ENCODE measurements around the gene NFATC2. TPM values are rescaled to one million over a fixed set of nuclear protein-coding genes. Genes with fewer than 3 reads are reported as not detected.

NFATC2 gene
- total and polyA plus RNA-seq, 2 of the 4 experiments (the other 2 are of a cell fraction), result 0.18 to 0.38 TPM

DNA sequence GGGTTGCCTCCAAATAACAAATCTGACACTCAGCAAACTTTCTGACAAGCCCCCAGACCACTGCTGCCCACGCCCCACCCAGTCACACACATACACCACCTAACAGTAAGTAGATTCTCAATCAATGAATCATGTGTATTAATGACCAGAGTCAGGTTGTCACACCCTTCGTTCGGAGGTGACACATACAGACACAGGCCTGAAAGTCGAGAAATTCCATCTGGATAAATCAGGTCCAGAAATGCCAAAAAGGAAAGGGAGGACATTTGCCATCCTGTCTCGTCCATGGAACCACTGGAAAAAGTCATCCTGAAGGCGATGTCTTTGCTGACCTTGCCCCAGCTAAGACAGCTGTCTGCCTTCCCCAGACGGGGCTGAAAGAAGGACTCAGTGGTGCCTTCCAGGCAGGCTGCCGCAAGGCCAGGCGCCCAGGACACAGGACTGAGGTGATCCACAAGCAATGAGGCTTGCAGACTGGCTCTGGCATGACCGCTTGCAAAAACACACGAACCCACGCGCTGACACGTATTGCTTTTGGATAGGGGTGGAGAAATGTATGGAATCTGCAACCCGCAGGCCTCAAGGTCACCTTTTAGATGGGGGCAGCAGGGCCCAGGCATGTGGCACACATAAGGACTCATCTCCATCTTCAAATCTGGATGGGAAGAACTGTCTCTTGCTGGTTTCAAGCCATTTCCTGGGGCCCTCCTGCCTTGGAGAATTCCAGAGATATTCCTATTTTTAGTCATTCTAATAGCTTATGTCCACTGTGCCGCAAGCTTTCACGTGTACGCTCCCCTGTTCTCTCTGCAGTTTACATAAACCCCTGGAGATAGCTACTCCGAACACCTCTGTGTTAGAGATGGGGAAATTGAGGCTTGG is 9.0 kb downstream of the NFATC2 start:
- Histone ChIP-seq H3K36me3 (ENCODE audit: control insufficient read depth, insufficient read depth, low read length) (no peaks in the 10 kb centered on the region), H3K23ac (ENCODE audit: low read depth, low read length) (peak overlapping the region; percentile 80), H3K9ac (ENCODE audit: low read depth, low read length) (no peak overlapping the region), H3K27me3 (ENCODE audit: control insufficient read depth, insufficient read depth, low read length) (no peaks in the 10 kb centered on the region), H4K20me1 (ENCODE audit: insufficient read depth, low read length) (peaks cover 3% of the 10 kb centered on the region; the same call in 1 of the 2 replicates), H3K4me2 (ENCODE audit: low read depth, low read length) (peak overlapping the region; percentile 68; the same call in 1 of the 2 replicates), H4K91ac (ENCODE audit: insufficient read depth, low read depth, low read length) (peak overlapping the region; percentile 88), H2AK9ac (replicated peaks; ENCODE audit: low read depth, low read length, poor library complexity) (peak overlapping the region; percentile 85), H2AK5ac (ENCODE audit: low read depth, low read length) (peak overlapping the region; percentile 96), H4K5ac (ENCODE audit: low read depth, low read length) (peak overlapping the region; percentile 36), H4K8ac (ENCODE audit: low read depth in 2 of 2, low read length in 2 of 2) (peak overlapping the region; percentile 43 to 82), H3K9me3 (ENCODE audit: control insufficient read depth, insufficient read depth, low read length) (peaks cover 5% of the 10 kb centered on the region; the same call in 1 of the 2 replicates), H3K9me1 (ENCODE audit: insufficient read depth, low read length) (peaks cover 19% of the 10 kb centered on the region), H2BK120ac (ENCODE audit: low read depth, low read length) (peak overlapping the region; percentile 96), H3K56ac (ENCODE audit: extremely low read depth, insufficient read depth, low read length) (peak overlapping the region; percentile 42; the same call in 1 of the 2 replicates), H3K4me1 (ENCODE audit: control insufficient read depth, insufficient read depth, low read length) (peaks cover 20% of the 10 kb centered on the region), H2BK20ac (ENCODE audit: low read depth, low read length) (peak overlapping the region; percentile 94), H2BK5ac (ENCODE audit: low read depth, low read length, poor library complexity, severe bottlenecking) (peak overlapping the region; percentile 94), H3K79me1 (ENCODE audit: low read depth in 1 of 2, low read length in 2 of 2) (peaks cover 0 to 16% of the 10 kb centered on the region in 2 experiments; a peak in 2 of 4 replicates), H2BK15ac (ENCODE audit: low read depth, low read length) (peak overlapping the region; percentile 35; the same call in 2 of the 3 replicates), H3K4me3 (ENCODE audit: insufficient read depth, low read depth, low read length) (no peak overlapping the region), H3K27ac (ENCODE audit: insufficient read depth, low read length) (peak overlapping the region; percentile 24), H2AFZ (replicated peaks; ENCODE audit: low read length, poor library complexity) (peak overlapping the region; percentile 76), H3K4ac (ENCODE audit: low read depth, low read length) (peak overlapping the region; percentile 96), H3K18ac (ENCODE audit: low read depth, low read length) (peak overlapping the region; percentile 64), H3K14ac (replicated peaks; ENCODE audit: low read depth, low read length) (peak overlapping the region; percentile 88)
- intact Hi-C loops (cut with micrococcal nuclease) (loop anchor here (1.0 kb wide), 1 partner anchor 29 kb away; no protein-coding TSS in a partner anchor), in situ Hi-C loops (cut with MboI; ENCODE audit: low sequenced_read_pairs) (no loop called here), dilution Hi-C loops (cut with HindIII; ENCODE audit: low sequenced_read_pairs, unreplicated experiment) (no loop called here)
- no TSS peak for BruUV-seq (replicated peaks)
- CTCF ChIA-PET, result no interaction called here
- ATAC-seq (ENCODE audit: low read depth) (peak; percentile 67), DNase-seq (peak; percentile 69)
- WGBS, 2 experiments (ENCODE audit: extremely low coverage in 2 of 2, insufficient read length in 1 of 2), result 34% methylated on average over 8 of the region's 19 CpGs; no CpG with 5 or more reads in 1 of the 2 experiments
- POLR2A ChIA-PET (ENCODE audit: unreplicated experiment), result no interaction called here
- TF ChIP-seq BHLHE40 (IDR thresholded peaks at IDR 0.05; ENCODE audit: low read depth, low read length), result peak; percentile 27; the same call in 1 of the 2 replicates
- TF ChIP-seq, protein P1, sequence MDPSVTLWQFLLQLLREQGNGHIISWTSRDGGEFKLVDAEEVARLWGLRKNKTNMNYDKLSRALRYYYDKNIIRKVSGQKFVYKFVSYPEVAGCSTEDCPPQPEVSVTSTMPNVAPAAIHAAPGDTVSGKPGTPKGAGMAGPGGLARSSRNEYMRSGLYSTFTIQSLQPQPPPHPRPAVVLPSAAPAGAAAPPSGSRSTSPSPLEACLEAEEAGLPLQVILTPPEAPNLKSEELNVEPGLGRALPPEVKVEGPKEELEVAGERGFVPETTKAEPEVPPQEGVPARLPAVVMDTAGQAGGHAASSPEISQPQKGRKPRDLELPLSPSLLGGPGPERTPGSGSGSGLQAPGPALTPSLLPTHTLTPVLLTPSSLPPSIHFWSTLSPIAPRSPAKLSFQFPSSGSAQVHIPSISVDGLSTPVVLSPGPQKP (IDR thresholded peaks at IDR 0.05; ENCODE audit: borderline replicate concordance, low read depth, low read length), result no peak

Measured in IMR-90 (cell line).